Measurements from ENCODE around the gene CCDC188. TPM values are rescaled to one million over a fixed set of nuclear protein-coding genes. Genes with fewer than 3 reads are reported as not detected.

The CCDC188 gene
- total RNA-seq, 1 donor from 2014 or later: 4.3 TPM

DNA sequence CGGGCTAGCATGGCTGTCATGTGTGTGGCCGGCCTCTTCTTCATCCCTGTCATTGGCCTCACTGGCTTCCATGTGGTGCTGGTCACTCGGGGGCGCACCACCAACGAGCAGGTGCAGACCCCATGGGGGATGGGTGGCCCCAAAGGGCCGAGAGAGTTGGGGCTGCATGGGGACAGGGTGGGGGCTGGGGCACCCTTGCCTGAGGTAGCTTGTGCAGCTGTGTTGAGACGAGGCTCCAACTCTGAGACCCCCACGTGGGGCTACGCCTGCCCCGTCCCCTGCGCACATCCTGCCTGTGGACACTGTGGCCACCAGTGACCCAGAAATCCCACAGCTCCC, 10.8 kb downstream of the CCDC188 start:
- Mint-ChIP-seq H3K4me3 (no peak overlapping the region), H3K27me3 (no peaks in the 10 kb centered on the region), H3K27ac (no peak overlapping the region), H3K9me3 (no peaks in the 10 kb centered on the region), H3K36me3 (no peaks in the 10 kb centered on the region), H3K4me1 (ENCODE audit: unreplicated experiment) (peaks cover 6% of the 10 kb centered on the region)
- no peak for DNase-seq (ENCODE audit: extremely low spot score, unreplicated experiment)
- TF ChIP-seq, protein P1, sequence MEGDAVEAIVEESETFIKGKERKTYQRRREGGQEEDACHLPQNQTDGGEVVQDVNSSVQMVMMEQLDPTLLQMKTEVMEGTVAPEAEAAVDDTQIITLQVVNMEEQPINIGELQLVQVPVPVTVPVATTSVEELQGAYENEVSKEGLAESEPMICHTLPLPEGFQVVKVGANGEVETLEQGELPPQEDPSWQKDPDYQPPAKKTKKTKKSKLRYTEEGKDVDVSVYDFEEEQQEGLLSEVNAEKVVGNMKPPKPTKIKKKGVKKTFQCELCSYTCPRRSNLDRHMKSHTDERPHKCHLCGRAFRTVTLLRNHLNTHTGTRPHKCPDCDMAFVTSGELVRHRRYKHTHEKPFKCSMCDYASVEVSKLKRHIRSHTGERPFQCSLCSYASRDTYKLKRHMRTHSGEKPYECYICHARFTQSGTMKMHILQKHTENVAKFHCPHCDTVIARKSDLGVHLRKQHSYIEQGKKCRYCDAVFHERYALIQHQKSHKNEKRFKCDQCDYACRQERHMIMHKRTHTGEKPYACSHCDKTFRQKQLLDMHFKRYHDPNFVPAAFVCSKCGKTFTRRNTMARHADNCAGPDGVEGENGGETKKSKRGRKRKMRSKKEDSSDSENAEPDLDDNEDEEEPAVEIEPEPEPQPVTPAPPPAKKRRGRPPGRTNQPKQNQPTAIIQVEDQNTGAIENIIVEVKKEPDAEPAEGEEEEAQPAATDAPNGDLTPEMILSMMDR (conservative IDR thresholded peaks at IDR 0.05): no peak

DNA sequence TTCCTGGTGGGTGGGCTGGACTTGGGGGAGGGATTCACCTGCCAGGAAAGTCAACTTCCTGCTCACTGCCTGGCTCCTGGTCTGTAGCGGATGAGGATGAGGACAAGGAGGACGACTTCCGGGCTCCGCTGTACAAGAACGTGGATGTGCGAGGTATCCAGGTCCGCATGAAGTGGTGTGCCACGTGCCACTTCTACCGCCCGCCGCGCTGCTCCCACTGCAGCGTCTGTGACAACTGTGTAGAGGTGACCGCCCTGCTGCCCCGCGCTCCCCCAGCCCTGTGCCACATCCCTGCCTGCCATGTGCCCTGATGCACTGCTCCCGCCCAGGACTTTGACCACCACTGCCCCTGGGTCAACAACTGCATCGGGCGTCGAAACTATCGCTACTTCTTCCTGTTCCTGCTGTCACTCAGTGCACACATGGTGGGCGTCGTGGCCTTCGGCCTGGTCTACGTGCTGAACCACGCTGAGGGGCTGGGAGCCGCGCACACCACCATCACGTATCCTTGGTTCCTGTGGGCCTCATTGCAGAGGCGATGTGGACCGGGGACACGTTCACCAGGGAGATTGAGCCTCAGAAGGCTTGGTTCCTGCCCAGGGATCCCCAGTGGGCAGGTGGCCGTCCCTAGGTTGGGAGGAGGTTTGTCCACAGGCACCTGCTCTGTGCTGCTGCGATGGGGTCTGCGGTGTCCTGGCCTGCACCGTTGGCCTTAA, 11.3 kb downstream of the CCDC188 start:
- H3K9me3 Mint-ChIP-seq: no peaks in the 10 kb centered on the region
- no peaks in the 10 kb centered on the region for H3K27me3 Mint-ChIP-seq
- DNase-seq (ENCODE audit: extremely low spot score, unreplicated experiment): no peak
- H3K27ac Mint-ChIP-seq: no peak overlapping the region
- no peak overlapping the region for H3K4me3 Mint-ChIP-seq
- no peaks in the 10 kb centered on the region for H3K36me3 Mint-ChIP-seq
- TF ChIP-seq, protein P1 (conservative IDR thresholded peaks at IDR 0.05): no peak
- H3K4me1 Mint-ChIP-seq (ENCODE audit: unreplicated experiment): peaks cover 7% of the 10 kb centered on the region

DNA sequence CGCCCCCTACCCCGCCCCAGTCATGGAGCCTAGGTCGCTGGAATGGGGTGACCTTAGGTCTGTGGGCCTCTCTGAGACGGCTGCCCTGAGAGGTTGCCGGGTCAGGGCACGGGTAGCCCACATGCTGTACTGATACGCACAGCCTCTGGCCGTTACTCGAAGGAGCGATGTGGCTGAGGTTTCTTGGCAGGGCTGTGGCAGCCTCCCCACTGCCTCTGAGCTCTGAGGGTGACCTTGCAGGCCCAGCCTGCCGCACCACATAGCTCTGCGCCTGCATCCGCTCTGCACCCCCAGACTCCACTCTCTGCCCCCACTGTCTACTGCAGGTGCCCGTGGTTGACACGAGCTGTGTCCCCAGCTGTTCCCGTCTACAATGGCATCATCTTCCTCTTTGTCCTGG, 12.0 kb downstream of the CCDC188 start:
- H3K4me1 Mint-ChIP-seq (ENCODE audit: unreplicated experiment): peaks cover 9% of the 10 kb centered on the region
- DNase-seq (ENCODE audit: extremely low spot score, unreplicated experiment): no peak
- no peaks in the 10 kb centered on the region for H3K36me3 Mint-ChIP-seq
- H3K27ac Mint-ChIP-seq: no peak overlapping the region
- H3K27me3 Mint-ChIP-seq: no peaks in the 10 kb centered on the region
- TF ChIP-seq, protein P1 (conservative IDR thresholded peaks at IDR 0.05): no peak
- H3K9me3 Mint-ChIP-seq: no peaks in the 10 kb centered on the region
- H3K4me3 Mint-ChIP-seq: no peak overlapping the region

DNA sequence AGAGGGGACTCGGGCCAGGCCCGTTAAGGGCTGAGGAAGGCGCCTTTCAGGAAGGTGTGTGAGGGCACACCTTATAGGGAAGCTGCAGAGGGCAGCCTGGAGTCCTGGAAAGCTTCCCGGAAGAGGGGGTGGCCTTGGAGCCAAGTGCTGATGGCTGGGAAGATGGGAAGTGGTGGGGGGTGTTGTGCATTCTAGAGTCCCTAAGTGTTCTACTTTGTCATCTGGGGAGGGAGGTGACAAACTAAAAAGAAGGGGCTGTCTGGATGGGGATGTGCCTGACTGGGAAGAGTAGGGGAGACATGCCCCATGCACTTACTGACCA, 12.5 kb downstream of the CCDC188 start:
- H3K4me1 Mint-ChIP-seq (ENCODE audit: unreplicated experiment): peaks cover 9% of the 10 kb centered on the region
- no peaks in the 10 kb centered on the region for H3K36me3 Mint-ChIP-seq
- H3K9me3 Mint-ChIP-seq: no peaks in the 10 kb centered on the region
- H3K27ac Mint-ChIP-seq: no peak overlapping the region
- no peak overlapping the region for H3K4me3 Mint-ChIP-seq
- DNase-seq (ENCODE audit: extremely low spot score, unreplicated experiment): no peak
- H3K27me3 Mint-ChIP-seq: no peaks in the 10 kb centered on the region
- TF ChIP-seq, protein P1 (conservative IDR thresholded peaks at IDR 0.05): no peak

DNA sequence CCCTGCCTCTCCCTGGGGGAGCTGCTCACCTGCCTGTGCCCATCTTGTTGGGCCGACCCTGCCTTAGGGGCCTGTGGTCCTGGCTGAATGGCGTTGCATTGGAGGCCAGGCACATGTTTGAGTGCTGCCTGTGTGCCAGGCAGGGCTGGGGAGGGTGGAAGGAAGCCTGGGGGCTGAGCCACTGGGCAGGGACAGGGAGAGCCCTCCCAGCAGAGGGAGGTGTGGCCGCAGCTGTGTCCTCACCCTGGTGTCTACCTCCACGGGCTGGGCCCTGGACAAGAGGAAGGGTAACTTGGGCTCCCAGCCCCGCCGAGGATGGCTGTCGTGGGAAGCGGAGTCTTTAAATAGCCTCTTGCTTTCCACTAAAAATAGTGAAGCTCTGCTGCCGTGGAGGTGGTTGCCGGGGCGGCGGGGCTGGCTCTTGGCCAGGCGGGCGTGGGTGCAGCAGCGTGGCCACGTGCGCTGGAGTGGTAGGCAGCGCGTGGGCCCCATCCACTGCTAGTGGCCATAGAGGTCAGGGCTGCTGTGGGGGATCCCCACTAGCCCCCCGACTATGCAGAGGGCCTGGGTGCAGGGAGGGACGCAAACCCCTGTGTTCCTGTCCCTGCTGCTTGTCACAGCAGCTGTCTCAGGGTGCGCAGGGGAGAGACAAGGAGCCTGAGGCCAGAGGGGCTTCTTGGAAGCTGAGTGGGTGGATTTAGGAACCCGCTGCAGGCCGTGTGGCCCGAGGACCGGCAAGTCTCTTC, 13.0 kb downstream of the CCDC188 start:
- no peak overlapping the region for H3K27ac Mint-ChIP-seq
- no peak for DNase-seq (ENCODE audit: extremely low spot score, unreplicated experiment)
- TF ChIP-seq, protein P1 (conservative IDR thresholded peaks at IDR 0.05): no peak

More for the DNA sequence above, 13.0 kb downstream of the CCDC188 start:
- no peaks in the 10 kb centered on the region for H3K27me3 Mint-ChIP-seq
- H3K4me1 Mint-ChIP-seq (ENCODE audit: unreplicated experiment): peaks cover 9% of the 10 kb centered on the region
- H3K9me3 Mint-ChIP-seq: no peaks in the 10 kb centered on the region
- H3K36me3 Mint-ChIP-seq: no peaks in the 10 kb centered on the region
- no peak overlapping the region for H3K4me3 Mint-ChIP-seq

All from type B pancreatic cell (in vitro differentiated cells).